GM10266 (cell line): ENCODE results near the gene CCNT2.

Experiments used
- DNase-seq: peaks from one replicate; pipeline ENCODE4 v3.0.0; 2012; ENCODE audit errors: extremely low spot score
- TF ChIP-seq, protein P1 (sequence below): IDR thresholded peaks from 2 replicates; pipeline ENCODE4 v1.5.1; 2012; ENCODE audit warnings: mild to moderate bottlenecking, low read depth; ENCODE audit not compliant: control insufficient read depth, insufficient read depth; ENCODE audit errors: missing control alignments

The CCNT2 gene

DNA sequence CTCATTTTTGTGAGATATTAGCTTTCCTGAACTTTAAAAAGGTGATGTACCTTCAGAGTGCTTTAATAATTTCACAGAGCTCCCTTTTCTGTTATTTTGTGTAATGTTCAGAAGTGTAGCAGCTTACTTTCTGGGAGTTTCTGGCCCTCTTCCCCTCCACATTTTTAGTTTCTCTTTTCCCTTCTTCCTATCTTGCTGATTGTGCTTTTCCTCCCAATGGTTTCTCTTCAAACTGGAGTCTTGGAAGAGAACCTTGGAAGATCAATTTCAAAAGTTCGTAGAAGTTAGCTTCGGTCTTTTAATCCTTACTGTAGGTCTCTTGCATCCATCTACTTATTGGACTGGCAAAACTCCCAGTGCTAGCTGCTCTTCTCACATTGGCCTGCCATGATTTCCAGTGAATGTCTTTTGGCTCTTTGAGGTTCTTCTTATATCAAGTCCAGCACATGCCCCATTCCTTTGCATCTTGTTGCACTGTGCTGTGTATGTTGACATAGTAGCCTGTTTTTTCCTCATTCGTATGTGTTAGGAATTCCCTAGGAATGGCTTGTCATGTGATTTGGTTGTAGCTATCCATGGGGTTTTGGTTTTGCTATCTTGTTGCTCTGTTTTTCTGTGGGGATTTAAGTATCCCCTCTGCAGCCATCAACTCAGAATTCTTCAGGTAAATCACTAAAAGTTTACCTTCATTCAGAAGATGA lies 7.8 kb downstream of the CCNT2 start:
- TF ChIP-seq, protein P1, sequence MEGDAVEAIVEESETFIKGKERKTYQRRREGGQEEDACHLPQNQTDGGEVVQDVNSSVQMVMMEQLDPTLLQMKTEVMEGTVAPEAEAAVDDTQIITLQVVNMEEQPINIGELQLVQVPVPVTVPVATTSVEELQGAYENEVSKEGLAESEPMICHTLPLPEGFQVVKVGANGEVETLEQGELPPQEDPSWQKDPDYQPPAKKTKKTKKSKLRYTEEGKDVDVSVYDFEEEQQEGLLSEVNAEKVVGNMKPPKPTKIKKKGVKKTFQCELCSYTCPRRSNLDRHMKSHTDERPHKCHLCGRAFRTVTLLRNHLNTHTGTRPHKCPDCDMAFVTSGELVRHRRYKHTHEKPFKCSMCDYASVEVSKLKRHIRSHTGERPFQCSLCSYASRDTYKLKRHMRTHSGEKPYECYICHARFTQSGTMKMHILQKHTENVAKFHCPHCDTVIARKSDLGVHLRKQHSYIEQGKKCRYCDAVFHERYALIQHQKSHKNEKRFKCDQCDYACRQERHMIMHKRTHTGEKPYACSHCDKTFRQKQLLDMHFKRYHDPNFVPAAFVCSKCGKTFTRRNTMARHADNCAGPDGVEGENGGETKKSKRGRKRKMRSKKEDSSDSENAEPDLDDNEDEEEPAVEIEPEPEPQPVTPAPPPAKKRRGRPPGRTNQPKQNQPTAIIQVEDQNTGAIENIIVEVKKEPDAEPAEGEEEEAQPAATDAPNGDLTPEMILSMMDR, result no peak
- DNase-seq, result no peak

DNA sequence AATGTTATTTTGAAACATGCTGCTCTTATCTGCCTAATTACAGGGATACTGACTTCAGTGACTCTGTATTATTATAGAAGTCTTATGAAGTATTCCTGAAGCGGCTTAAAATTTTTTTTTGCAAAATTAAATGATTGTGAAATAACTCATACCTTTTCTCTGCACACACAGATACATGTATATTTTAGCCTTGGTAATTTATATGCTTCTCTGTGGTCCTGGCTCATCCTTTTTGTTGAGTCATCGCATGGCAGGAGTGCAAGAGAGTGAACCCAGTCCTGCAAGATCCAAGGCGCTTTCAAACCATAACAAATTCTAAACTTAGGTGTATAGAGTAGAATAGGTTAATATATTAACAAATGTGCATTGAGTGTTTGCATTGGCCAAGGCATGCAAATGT lies 8.6 kb downstream of the CCNT2 start:
- no peak for DNase-seq

DNA sequence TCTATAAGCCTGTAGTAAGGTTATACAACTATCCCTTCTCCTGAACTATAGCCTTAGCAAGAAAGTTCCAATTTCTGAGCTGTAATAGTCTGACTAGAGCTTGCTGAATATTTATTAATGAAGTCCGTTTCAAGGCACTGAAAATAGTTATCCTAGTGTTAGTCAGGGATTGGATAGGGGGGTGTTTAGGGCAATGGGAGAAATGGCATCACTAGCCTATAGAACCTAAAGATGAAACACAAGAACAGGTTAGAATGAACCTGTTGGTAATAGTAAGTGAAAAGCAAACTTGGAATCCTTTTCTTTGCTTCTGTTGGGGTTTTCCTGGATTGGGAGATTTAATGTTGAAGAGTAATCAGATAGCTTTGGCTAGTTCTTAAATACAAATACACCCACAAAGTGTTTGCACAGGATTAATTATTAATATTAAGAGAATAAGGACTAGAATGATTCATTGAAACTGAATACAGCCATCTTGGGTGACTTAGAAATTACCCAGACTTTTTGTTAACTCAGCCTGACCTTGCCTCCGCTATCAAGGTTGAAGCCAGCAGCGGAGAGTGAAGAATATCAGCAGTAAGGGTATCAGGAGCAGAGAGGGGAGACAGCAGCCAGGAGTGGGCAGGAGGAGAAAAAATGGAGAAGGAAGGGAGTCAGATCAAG lies 14.4 kb downstream of the CCNT2 start:
- no peak for DNase-seq
- TF ChIP-seq, protein P1, result no peak

More for the DNA sequence above, 8.6 kb downstream of the CCNT2 start:
- TF ChIP-seq, protein P1, result no peak

DNA sequence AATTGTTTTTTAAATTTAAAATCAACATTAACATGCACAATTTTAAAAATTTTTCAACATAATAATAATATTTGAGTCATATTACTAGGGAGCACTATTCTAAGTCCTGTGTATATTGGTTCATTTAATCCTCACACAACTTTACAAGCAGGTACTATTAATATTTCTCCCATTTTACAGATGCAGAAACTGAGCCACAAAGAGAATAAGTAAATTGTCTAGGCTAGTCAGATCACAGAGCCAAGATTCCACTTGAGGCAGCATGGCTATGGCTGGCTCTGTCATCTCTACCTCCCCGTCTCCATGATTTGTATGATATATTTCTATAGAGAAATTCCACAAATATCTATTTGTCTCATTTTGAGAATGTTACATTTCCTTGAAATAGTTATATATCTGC lies 15.1 kb downstream of the CCNT2 start:
- TF ChIP-seq, protein P1, result no peak

DNA sequence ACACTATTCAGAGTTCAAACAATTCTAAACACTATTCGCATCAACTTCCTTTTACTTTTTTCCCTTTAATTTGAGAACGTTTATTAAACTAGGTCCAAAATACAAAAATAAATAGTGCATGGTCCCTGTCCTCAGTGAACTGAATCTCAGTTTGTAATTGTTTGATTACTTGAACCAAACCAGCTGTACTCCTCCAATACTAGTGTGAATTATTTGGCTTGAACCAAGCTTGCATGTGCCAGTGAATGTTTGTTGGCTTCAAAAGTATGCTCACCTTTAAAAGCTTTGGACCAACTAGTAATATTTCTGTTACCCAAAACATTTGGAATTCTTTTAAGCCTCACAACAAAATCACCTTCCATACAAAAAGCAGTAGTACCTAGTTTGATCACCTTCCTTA lies 15.5 kb downstream of the CCNT2 start:
- TF ChIP-seq, protein P1, result no peak

More for the DNA sequence above, 15.1 kb downstream of the CCNT2 start:
- no peak for DNase-seq

DNA sequence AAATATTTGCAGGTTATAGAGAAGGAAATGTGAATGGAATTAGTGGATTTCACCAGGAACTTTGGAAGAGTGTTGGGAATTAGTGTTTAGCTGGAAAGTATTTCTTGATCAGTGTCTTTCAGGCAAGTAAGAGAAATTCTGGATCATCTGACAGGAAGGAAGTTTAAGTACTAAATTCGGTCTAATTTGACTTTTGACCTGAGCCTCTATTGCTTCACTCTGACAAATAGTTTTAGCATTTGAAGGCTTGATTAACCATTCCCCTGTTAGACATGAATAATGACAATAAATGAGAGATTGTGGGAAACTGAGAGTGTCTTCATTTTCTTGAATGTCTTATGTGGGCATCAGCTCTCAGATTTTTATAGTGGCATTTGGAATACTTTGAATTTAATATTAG lies 16.0 kb downstream of the CCNT2 start:
- TF ChIP-seq, protein P1, result no peak

More for the DNA sequence above, 15.5 kb downstream of the CCNT2 start:
- no peak for DNase-seq

DNA sequence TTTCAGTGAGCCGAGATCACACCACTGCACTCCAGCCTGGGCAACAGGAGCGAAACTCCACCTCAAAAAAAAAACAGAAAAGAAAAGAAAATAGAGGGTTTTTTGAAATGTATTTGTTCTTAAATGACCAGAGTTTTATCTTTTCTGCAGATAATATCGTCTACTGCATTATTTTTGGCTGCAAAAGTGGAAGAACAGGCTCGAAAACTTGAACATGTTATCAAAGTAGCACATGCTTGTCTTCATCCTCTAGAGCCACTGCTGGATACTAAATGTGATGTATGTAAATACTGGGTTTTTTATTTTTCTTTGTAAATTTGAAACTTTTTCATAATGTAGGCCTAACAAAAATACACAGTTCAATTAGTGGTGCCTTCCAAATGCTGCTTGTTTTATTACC lies 18.1 kb downstream of the CCNT2 start:
- DNase-seq, result no peak
- TF ChIP-seq, protein P1, result no peak

More for the DNA sequence above, 16.0 kb downstream of the CCNT2 start:
- no peak for DNase-seq
